Measurements from ENCODE around the gene GOLGA5.

GOLGA5 gene

GRCh38 chr14:92792885-92793284 is 1.2 kb upstream of the GOLGA5 start:
- no peak overlapping the region for H3K4me3 ChIP-seq (ENCODE audit: low read depth in 1 of 2, low read length in 2 of 2)
- H3K9me3 ChIP-seq (ENCODE audit: insufficient read depth, low read length, severe bottlenecking) = no peaks in the 10 kb centered on the region
- no peak for TF ChIP-seq EZH2 (IDR thresholded peaks at IDR 0.05; ENCODE audit: borderline replicate concordance, low read depth, low read length, severe bottlenecking)
- TF ChIP-seq CTCF (IDR thresholded peaks at IDR 0.05; ENCODE audit: borderline replicate concordance, extremely low read depth, low read length, poor library complexity, severe bottlenecking) = no peak
- H3K27me3 ChIP-seq (ENCODE audit: insufficient read depth, low read length, poor library complexity) = no peaks in the 10 kb centered on the region
- H3K4me2 ChIP-seq (ENCODE audit: insufficient read depth, low read length) = 0 out of 2 replicates have a peak overlapping the region, but pooled peaks have one; percentile 61
- no peak for DNase-seq
- H3K36me3 ChIP-seq (ENCODE audit: insufficient read depth, low read length) = peaks cover 13% of the 10 kb centered on the region
- no peaks in the 10 kb centered on the region for H4K20me1 ChIP-seq (ENCODE audit: insufficient read depth, low read length)
- H3K27ac ChIP-seq (ENCODE audit: low read length) = no peak overlapping the region
- no peak for ATAC-seq (ENCODE audit: insufficient read depth, low read depth)
- peak overlapping the region; percentile 89 for H2AFZ ChIP-seq (ENCODE audit: low read depth, low read length)
- H3K79me2 ChIP-seq (ENCODE audit: insufficient read depth, low read length) = peaks cover 31% of the 10 kb centered on the region
- H3K4me1 ChIP-seq (ENCODE audit: insufficient read depth, low read length) = peaks cover 23% of the 10 kb centered on the region
- no peak overlapping the region for H3K9ac ChIP-seq (ENCODE audit: low read depth, low read length)

GRCh38 chr14:92794547-92794941 is 439 bp downstream of the GOLGA5 start:
- H3K27ac ChIP-seq (ENCODE audit: low read length) = peak overlapping the region; percentile 79
- no peaks in the 10 kb centered on the region for H3K9me3 ChIP-seq (ENCODE audit: insufficient read depth, low read length, severe bottlenecking)
- peak overlapping the region; percentile 89 to 97 for H3K4me3 ChIP-seq (ENCODE audit: low read depth in 1 of 2, low read length in 2 of 2)

DNA sequence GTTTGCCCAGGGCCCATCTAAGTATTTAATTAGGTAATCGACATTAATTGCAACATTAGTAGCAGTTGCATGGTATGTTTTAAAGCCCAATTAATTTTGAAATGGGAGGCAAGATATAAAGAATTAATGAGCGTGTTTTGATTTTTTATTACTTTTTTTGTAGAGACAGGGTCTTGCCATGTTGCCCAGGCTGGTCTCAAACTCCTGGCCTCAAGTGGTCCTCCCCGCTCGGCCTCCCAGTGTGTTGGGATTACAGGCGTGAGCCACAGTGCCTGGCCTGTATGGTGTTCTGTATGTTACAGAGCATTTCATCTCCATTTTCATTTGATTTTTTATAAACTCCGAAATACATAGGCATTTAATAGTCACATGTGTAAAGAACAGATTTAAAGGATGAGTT is 856 bp downstream of the GOLGA5 start:
- Histone ChIP-seq H3K27ac (ENCODE audit: low read length) (peak overlapping the region; percentile 79), H3K79me2 (ENCODE audit: insufficient read depth, low read length) (peaks cover 42% of the 10 kb centered on the region), H3K27me3 (ENCODE audit: insufficient read depth, low read length, poor library complexity) (no peaks in the 10 kb centered on the region), H3K4me1 (ENCODE audit: insufficient read depth, low read length) (peaks cover 23% of the 10 kb centered on the region), H3K36me3 (ENCODE audit: insufficient read depth, low read length) (peaks cover 25% of the 10 kb centered on the region), H4K20me1 (ENCODE audit: insufficient read depth, low read length) (no peaks in the 10 kb centered on the region), H2AFZ (ENCODE audit: low read depth, low read length) (peak overlapping the region; percentile 94), H3K4me2 (ENCODE audit: insufficient read depth, low read length) (peak overlapping the region; percentile 80), H3K9ac (ENCODE audit: low read depth, low read length) (peak overlapping the region; percentile 92), H3K4me3 (ENCODE audit: low read depth in 1 of 2, low read length in 2 of 2) (peak overlapping the region; percentile 89 to 97; a peak in 3 of 4 replicates), H3K9me3 (ENCODE audit: insufficient read depth, low read length, severe bottlenecking) (no peaks in the 10 kb centered on the region)
- TF ChIP-seq CTCF (IDR thresholded peaks at IDR 0.05; ENCODE audit: borderline replicate concordance, extremely low read depth, low read length, poor library complexity, severe bottlenecking) (no peak), EZH2 (IDR thresholded peaks at IDR 0.05; ENCODE audit: borderline replicate concordance, low read depth, low read length, severe bottlenecking) (no peak)
- DNase-seq (no peak), ATAC-seq (ENCODE audit: insufficient read depth, low read depth) (no peak)

More at GRCh38 chr14:92794547-92794941, 439 bp downstream of the GOLGA5 start:
- Histone ChIP-seq H3K79me2 (ENCODE audit: insufficient read depth, low read length) (peaks cover 38% of the 10 kb centered on the region), H3K27me3 (ENCODE audit: insufficient read depth, low read length, poor library complexity) (no peaks in the 10 kb centered on the region), H4K20me1 (ENCODE audit: insufficient read depth, low read length) (no peaks in the 10 kb centered on the region), H3K4me1 (ENCODE audit: insufficient read depth, low read length) (peaks cover 23% of the 10 kb centered on the region), H3K9ac (ENCODE audit: low read depth, low read length) (peak overlapping the region; percentile 92), H3K4me2 (ENCODE audit: insufficient read depth, low read length) (peak overlapping the region; percentile 80), H3K36me3 (ENCODE audit: insufficient read depth, low read length) (peaks cover 24% of the 10 kb centered on the region), H2AFZ (ENCODE audit: low read depth, low read length) (peak overlapping the region; percentile 94)
- peak; percentile 8 for DNase-seq
- TF ChIP-seq EZH2 (IDR thresholded peaks at IDR 0.05; ENCODE audit: borderline replicate concordance, low read depth, low read length, severe bottlenecking) (no peak), CTCF (IDR thresholded peaks at IDR 0.05; ENCODE audit: borderline replicate concordance, extremely low read depth, low read length, poor library complexity, severe bottlenecking) (no peak)
- ATAC-seq (ENCODE audit: insufficient read depth, low read depth) = no peak
